Pons (tissue), 1 donor: Measurements from ENCODE around the gene PIERCE2.
"Not testable (repeated sequence)": the region's sequence is repeated elsewhere in the genome, so short reads cannot be mapped to it uniquely, and the experiment has no call there.

Experiments
- DNase-seq: peaks from one replicate; pipeline ENCODE4 v3.0.0-alpha.2; 2016; ENCODE audit warnings: low spot score

The PIERCE2 gene

DNA sequence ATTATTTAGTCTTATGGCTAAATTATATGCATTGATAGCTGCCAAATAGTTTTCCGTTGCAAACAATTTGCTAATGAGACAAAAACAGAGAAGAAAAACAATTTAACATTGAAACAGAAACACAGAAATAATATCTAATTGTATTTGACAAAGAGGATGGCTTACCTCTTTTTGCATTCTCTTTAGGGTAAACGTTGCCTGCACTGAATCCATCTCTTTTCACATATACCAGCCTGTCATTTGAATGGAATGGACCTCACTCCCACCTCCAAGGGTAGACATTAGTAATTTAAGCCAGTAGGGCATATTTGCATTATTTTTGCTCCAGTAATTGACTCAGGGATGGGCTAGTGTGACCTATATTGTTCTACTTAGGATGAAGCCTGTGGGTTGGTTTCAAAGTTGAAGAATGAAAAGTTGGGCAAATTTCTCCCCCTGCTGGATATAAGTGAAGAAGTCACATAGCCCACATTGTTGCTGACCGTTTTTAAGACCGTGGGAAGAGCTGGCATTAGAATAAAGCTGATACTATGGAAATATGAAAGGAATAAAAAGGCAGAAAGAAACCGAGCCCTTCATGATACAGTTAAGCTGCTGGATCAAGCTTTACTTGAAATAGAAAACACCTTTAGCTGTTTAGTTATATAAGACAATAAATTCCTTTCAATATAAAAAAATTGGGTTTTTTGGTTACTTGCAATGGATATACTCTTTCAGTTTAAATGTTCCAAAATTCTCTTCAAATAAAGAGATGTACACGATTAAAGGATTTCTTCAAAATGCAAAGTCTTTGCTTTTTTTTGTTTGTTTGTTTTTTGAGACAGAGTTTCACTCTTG is 26.9 kb downstream of the PIERCE2 start:
- DNase-seq, result peak; percentile 71

GRCh38 chr15:55443141-55443540 is 34.8 kb downstream of the PIERCE2 start:
- DNase-seq, result not testable (repeated sequence)

DNA sequence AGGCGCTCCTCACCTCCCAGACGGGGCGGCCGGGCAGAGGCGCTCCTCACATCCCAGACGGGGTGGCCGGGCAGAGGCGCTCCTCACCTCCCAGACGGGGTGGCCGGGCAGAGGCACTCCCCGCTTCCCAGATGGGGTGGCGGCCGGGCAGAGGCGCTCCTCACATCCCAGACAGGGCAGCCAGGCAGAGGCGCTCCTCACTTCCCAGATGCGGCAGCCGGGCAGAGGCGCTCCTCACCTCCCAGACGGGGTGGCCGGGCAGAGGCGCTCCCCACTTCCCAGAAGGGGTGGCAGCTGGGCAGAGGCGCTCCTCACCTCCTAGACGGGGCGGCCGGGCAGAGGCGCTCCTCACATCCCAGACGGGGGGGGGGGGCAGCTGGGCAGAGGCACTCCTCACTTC is 37.6 kb downstream of the PIERCE2 start:
- DNase-seq, result not testable (repeated sequence)

- not testable (repeated sequence) for DNase-seq
These were observed 38.2 kb downstream of the PIERCE2 start for GRCh38 chr15:55446379-55447029.

DNA sequence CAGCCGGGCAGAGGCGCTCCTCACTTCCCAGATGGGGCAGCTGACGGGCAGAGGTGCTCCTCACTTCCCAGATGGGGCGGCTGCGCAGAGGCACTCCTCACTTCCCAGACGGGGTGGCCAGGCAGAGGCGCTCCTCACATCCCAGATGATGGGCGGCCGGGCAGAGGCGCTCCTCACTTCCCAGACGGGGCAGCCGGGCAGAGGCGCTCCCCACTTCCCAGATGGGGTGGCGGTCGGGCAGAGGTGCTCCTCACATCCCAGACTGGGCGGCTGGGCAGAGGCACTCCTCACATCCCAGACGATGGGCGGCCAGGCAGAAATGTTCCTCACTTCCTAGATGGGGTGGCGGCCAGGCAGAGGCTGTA is 38.7 kb downstream of the PIERCE2 start:
- not testable (repeated sequence) for DNase-seq

- DNase-seq, result no peak
These were observed 49.2 kb downstream of the PIERCE2 start for GRCh38 chr15:55457401-55458022.

DNA sequence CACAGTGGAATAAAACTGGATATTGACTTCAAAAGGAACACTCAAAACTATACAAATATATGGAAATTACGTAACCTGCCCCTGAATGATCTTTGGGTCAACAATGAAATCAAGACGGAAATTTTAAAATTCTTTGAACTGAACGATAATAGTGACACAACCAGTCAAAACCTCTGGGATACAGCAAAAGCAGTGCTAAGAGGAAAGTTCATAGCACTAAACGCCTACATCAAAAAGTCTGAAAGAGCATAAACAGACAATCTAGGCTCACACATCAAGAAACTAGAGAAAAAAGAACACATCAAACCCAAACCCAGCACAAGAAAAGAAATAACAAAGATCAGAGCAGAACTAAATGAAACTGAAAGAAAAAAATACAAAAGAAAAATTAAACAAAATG is 53.2 kb downstream of the PIERCE2 start:
- no peak for DNase-seq

GRCh38 chr15:55468321-55468720 is 60.0 kb downstream of the PIERCE2 start:
- no peak for DNase-seq
